ENCODE measurements around the gene PPARG. TPM values are rescaled to one million over a fixed set of nuclear protein-coding genes. Genes with fewer than 3 reads are reported as not detected.

Gene PPARG
- total and polyA plus RNA-seq, 10 of the 15 experiments (the other 5 are each of a cell fraction or from before 2014, with no cell fraction given): 0.06 to 0.86 (median 0.12) TPM; not detected in 5

- WGBS (ENCODE audit: insufficient coverage, insufficient replicate concordance, low lambda C conversion rate, missing lambda C conversion rate): 9% methylated on average over 5 of the region's 5 CpGs
- ChIA-PET SMC1A (ENCODE audit: uncharacterized antibody, unreplicated experiment) (no interaction called here), CTCF (interaction anchor here (0.6 kb wide), 1 partner anchor 21 kb away, joined by 3 read pairs; no protein-coding TSS in a partner anchor)
These were observed 49.6 kb upstream of the PPARG start for GRCh38 chr3:12239301-12239700.

More at GRCh38 chr3:12239301-12239700, 49.6 kb upstream of the PPARG start:
- FAIRE-seq: no peak
- H4K20me1 ChIP-seq (ENCODE audit: control insufficient read depth, insufficient read depth): no peaks in the 10 kb centered on the region
- peaks cover 0 to 3% of the 10 kb centered on the region in 2 experiments; a peak in 2 of 4 replicates for H3K27me3 ChIP-seq (replicated peaks in 1 of 2; ENCODE audit: control insufficient read depth in 2 of 2, insufficient read depth in 2 of 2, low read length in 1 of 2)
- H3K4me3 ChIP-seq: no peak overlapping the region
- H3K4me1 ChIP-seq (ENCODE audit: control insufficient read depth, insufficient read depth, low read length): no peaks in the 10 kb centered on the region
- no TSS peak for BruUV-seq (replicated peaks)
- intact Hi-C loops (cut with micrococcal nuclease; ENCODE audit: unreplicated experiment): no loop called here
- RAD21 ChIA-PET (ENCODE audit: unreplicated experiment): no interaction called here
- H3K36me3 ChIP-seq (ENCODE audit: control insufficient read depth in 2 of 2, insufficient read depth in 2 of 2, low read length in 1 of 2): no peaks in the 10 kb centered on the region
- H3K9ac ChIP-seq (ENCODE audit: control insufficient read depth, insufficient read depth, low read length): no peak overlapping the region
- ATAC-seq: no peak
- H3K27ac ChIP-seq (ENCODE audit: control insufficient read depth, insufficient read depth): no peak overlapping the region
- TF ChIP-seq PKNOX1 (IDR thresholded peaks at IDR 0.05) (no peak), ELK1 (IDR thresholded peaks at IDR 0.05; ENCODE audit: low read depth, low read length) (no peak)
- H3K9me3 ChIP-seq (replicated peaks; ENCODE audit: control insufficient read depth, insufficient read depth, low read length): no peaks in the 10 kb centered on the region
- no peak overlapping the region for H3K4me2 ChIP-seq (ENCODE audit: control insufficient read depth, insufficient read depth)
- DNase-seq (ENCODE audit: low read depth, low spot score): no peak
- in situ Hi-C loops (cut with MboI): no loop called here
- POLR2A ChIA-PET: no interaction called here
- no peak overlapping the region for H2AFZ ChIP-seq (ENCODE audit: control insufficient read depth, low read depth, low read length)
- H3K79me2 ChIP-seq (ENCODE audit: control insufficient read depth, insufficient read depth, low read length): no peaks in the 10 kb centered on the region
